ENCODE measurements around the gene EIF3L.

- TF ChIP-seq CTCF (IDR thresholded peaks at IDR 0.05; ENCODE audit: low read depth, low read length, poor library complexity, severe bottlenecking), result no peak
- no peak for TF ChIP-seq EZH2phosphoT487 (IDR thresholded peaks at IDR 0.05; ENCODE audit: borderline replicate concordance, low read length)
Observed at GRCh38 chr22:37913233-37913721, 64.1 kb downstream of the EIF3L start.
